Activated naive CD4-positive, alpha-beta T cell treated with anti-CD3 and anti-CD28 coated beads, Interleukin-2, amount 50 U/mL, for 24 hours (primary cell): ENCODE measurements around the gene TIMP3.

Experiments used
- H3K27ac Mint-ChIP-seq: one replicate; pipeline ENCODE4 v1.8.0; 2021; ENCODE audit warnings: mild to moderate bottlenecking, mixed read lengths
- H3K27me3 Mint-ChIP-seq: one replicate; pipeline ENCODE4 v1.8.0; 2021; ENCODE audit warnings: mixed read lengths
- H3K36me3 Mint-ChIP-seq: one replicate; pipeline ENCODE4 v1.8.0; 2021; ENCODE audit warnings: mixed read lengths
- H3K4me1 Mint-ChIP-seq: one replicate; pipeline ENCODE4 v1.8.0; 2021; ENCODE audit warnings: mixed read lengths
- H3K4me3 Mint-ChIP-seq: one replicate; pipeline ENCODE4 v1.8.0; 2021; ENCODE audit warnings: mild to moderate bottlenecking, mixed read lengths
- H3K9me3 Mint-ChIP-seq: one replicate; pipeline ENCODE4 v1.8.0; 2021; ENCODE audit warnings: mixed read lengths

The TIMP3 gene

GRCh38 chr22:32776397-32776796 lies 25.1 kb upstream of the TIMP3 start:
- no peaks in the 10 kb centered on the region for H3K4me1 Mint-ChIP-seq
- H3K27ac Mint-ChIP-seq = no peak overlapping the region
- H3K36me3 Mint-ChIP-seq = no peaks in the 10 kb centered on the region
- no peak overlapping the region for H3K4me3 Mint-ChIP-seq
- no peaks in the 10 kb centered on the region for H3K9me3 Mint-ChIP-seq
- peaks cover 4% of the 10 kb centered on the region for H3K27me3 Mint-ChIP-seq

- H3K36me3 Mint-ChIP-seq = no peaks in the 10 kb centered on the region
- no peaks in the 10 kb centered on the region for H3K4me1 Mint-ChIP-seq
- no peak overlapping the region for H3K27ac Mint-ChIP-seq
- H3K9me3 Mint-ChIP-seq = no peaks in the 10 kb centered on the region
- no peak overlapping the region for H3K4me3 Mint-ChIP-seq
- H3K27me3 Mint-ChIP-seq = peaks cover 4% of the 10 kb centered on the region
Observed at GRCh38 chr22:32776802-32777201, 24.7 kb upstream of the TIMP3 start.

GRCh38 chr22:32777987-32778386 lies 23.5 kb upstream of the TIMP3 start:
- H3K9me3 Mint-ChIP-seq = no peaks in the 10 kb centered on the region
- no peak overlapping the region for H3K27ac Mint-ChIP-seq
- H3K36me3 Mint-ChIP-seq = no peaks in the 10 kb centered on the region
- peaks cover 4% of the 10 kb centered on the region for H3K27me3 Mint-ChIP-seq
- H3K4me1 Mint-ChIP-seq = no peaks in the 10 kb centered on the region
- no peak overlapping the region for H3K4me3 Mint-ChIP-seq

GRCh38 chr22:32780726-32781310 lies 20.7 kb upstream of the TIMP3 start:
- no peaks in the 10 kb centered on the region for H3K4me1 Mint-ChIP-seq
- H3K9me3 Mint-ChIP-seq = no peaks in the 10 kb centered on the region
- H3K27ac Mint-ChIP-seq = no peak overlapping the region
- no peaks in the 10 kb centered on the region for H3K36me3 Mint-ChIP-seq
- no peak overlapping the region for H3K4me3 Mint-ChIP-seq
- no peaks in the 10 kb centered on the region for H3K27me3 Mint-ChIP-seq

- H3K27ac Mint-ChIP-seq = no peak overlapping the region
- H3K4me1 Mint-ChIP-seq = no peaks in the 10 kb centered on the region
- no peaks in the 10 kb centered on the region for H3K9me3 Mint-ChIP-seq
- no peak overlapping the region for H3K4me3 Mint-ChIP-seq
- no peaks in the 10 kb centered on the region for H3K36me3 Mint-ChIP-seq
- no peaks in the 10 kb centered on the region for H3K27me3 Mint-ChIP-seq
Observed at GRCh38 chr22:32781695-32782094, 19.8 kb upstream of the TIMP3 start.

GRCh38 chr22:32785321-32786026 lies 16.0 kb upstream of the TIMP3 start:
- H3K9me3 Mint-ChIP-seq = no peaks in the 10 kb centered on the region
- H3K4me3 Mint-ChIP-seq = no peak overlapping the region
- no peaks in the 10 kb centered on the region for H3K36me3 Mint-ChIP-seq
- H3K4me1 Mint-ChIP-seq = no peaks in the 10 kb centered on the region
- no peak overlapping the region for H3K27ac Mint-ChIP-seq
- H3K27me3 Mint-ChIP-seq = no peaks in the 10 kb centered on the region

GRCh38 chr22:32786027-32786418 lies 15.5 kb upstream of the TIMP3 start:
- H3K9me3 Mint-ChIP-seq = no peaks in the 10 kb centered on the region
- no peak overlapping the region for H3K4me3 Mint-ChIP-seq
- H3K27me3 Mint-ChIP-seq = no peaks in the 10 kb centered on the region
- H3K4me1 Mint-ChIP-seq = no peaks in the 10 kb centered on the region
- no peak overlapping the region for H3K27ac Mint-ChIP-seq
- H3K36me3 Mint-ChIP-seq = no peaks in the 10 kb centered on the region

- Mint-ChIP-seq H3K27ac (peak overlapping the region; percentile 75), H3K9me3 (no peaks in the 10 kb centered on the region), H3K27me3 (no peaks in the 10 kb centered on the region), H3K36me3 (no peaks in the 10 kb centered on the region), H3K4me1 (no peaks in the 10 kb centered on the region), H3K4me3 (no peak overlapping the region)
Observed at GRCh38 chr22:32788904-32789624, 12.4 kb upstream of the TIMP3 start.

GRCh38 chr22:32789797-32790620 lies 11.5 kb upstream of the TIMP3 start:
- no peak overlapping the region for H3K27ac Mint-ChIP-seq
- no peaks in the 10 kb centered on the region for H3K4me1 Mint-ChIP-seq
- H3K36me3 Mint-ChIP-seq = no peaks in the 10 kb centered on the region
- H3K27me3 Mint-ChIP-seq = no peaks in the 10 kb centered on the region
- no peaks in the 10 kb centered on the region for H3K9me3 Mint-ChIP-seq
- H3K4me3 Mint-ChIP-seq = no peak overlapping the region

- no peaks in the 10 kb centered on the region for H3K27me3 Mint-ChIP-seq
- no peaks in the 10 kb centered on the region for H3K4me1 Mint-ChIP-seq
- no peaks in the 10 kb centered on the region for H3K36me3 Mint-ChIP-seq
- no peak overlapping the region for H3K4me3 Mint-ChIP-seq
- no peak overlapping the region for H3K27ac Mint-ChIP-seq
- no peaks in the 10 kb centered on the region for H3K9me3 Mint-ChIP-seq
Observed at GRCh38 chr22:32791056-32791455, 10.4 kb upstream of the TIMP3 start.

- H3K36me3 Mint-ChIP-seq = no peaks in the 10 kb centered on the region
- H3K4me1 Mint-ChIP-seq = no peaks in the 10 kb centered on the region
- H3K27me3 Mint-ChIP-seq = no peaks in the 10 kb centered on the region
- no peak overlapping the region for H3K4me3 Mint-ChIP-seq
- H3K9me3 Mint-ChIP-seq = no peaks in the 10 kb centered on the region
- no peak overlapping the region for H3K27ac Mint-ChIP-seq
Observed at GRCh38 chr22:32791485-32791884, 10.0 kb upstream of the TIMP3 start.

GRCh38 chr22:32793589-32793988 lies 7.9 kb upstream of the TIMP3 start:
- Mint-ChIP-seq H3K4me3 (no peak overlapping the region), H3K9me3 (no peaks in the 10 kb centered on the region), H3K27ac (no peak overlapping the region), H3K36me3 (no peaks in the 10 kb centered on the region), H3K27me3 (peaks cover 8% of the 10 kb centered on the region), H3K4me1 (no peaks in the 10 kb centered on the region)

- H3K27ac Mint-ChIP-seq = no peak overlapping the region
- no peaks in the 10 kb centered on the region for H3K36me3 Mint-ChIP-seq
- peaks cover 9% of the 10 kb centered on the region for H3K27me3 Mint-ChIP-seq
- H3K4me1 Mint-ChIP-seq = no peaks in the 10 kb centered on the region
- H3K4me3 Mint-ChIP-seq = no peak overlapping the region
- H3K9me3 Mint-ChIP-seq = no peaks in the 10 kb centered on the region
Observed at GRCh38 chr22:32794449-32795213, 6.9 kb upstream of the TIMP3 start.

GRCh38 chr22:32795214-32795596 lies 6.3 kb upstream of the TIMP3 start:
- Mint-ChIP-seq H3K4me3 (no peak overlapping the region), H3K4me1 (no peaks in the 10 kb centered on the region), H3K9me3 (no peaks in the 10 kb centered on the region), H3K36me3 (no peaks in the 10 kb centered on the region), H3K27me3 (peaks cover 14% of the 10 kb centered on the region), H3K27ac (no peak overlapping the region)

- H3K27ac Mint-ChIP-seq = no peak overlapping the region
- peaks cover 23% of the 10 kb centered on the region for H3K27me3 Mint-ChIP-seq
- no peaks in the 10 kb centered on the region for H3K4me1 Mint-ChIP-seq
- no peak overlapping the region for H3K4me3 Mint-ChIP-seq
- no peaks in the 10 kb centered on the region for H3K9me3 Mint-ChIP-seq
- H3K36me3 Mint-ChIP-seq = no peaks in the 10 kb centered on the region
Observed at GRCh38 chr22:32796865-32797573, 4.5 kb upstream of the TIMP3 start.
